Natural killer cell (primary cell): ENCODE results near the gene ADGRV1. TPM values are rescaled to one million over a fixed set of nuclear protein-coding genes. Genes with fewer than 3 reads are reported as not detected.

ENCODE experiments used
- ATAC-seq, 3 donors: fragments of 150-1000 bp in 2 of 3; fragments of 200-7000 bp in 1 of 3; cut with Tn5 transposase; 1 replicate in 1 of 3; 2 replicates in 2 of 3; pipeline ENCODE4 v1.10.0; 2021; ENCODE audit warnings: mild to moderate bottlenecking in 2 of 3, moderate library complexity in 2 of 3
- DNase-seq, 2 donors: peaks; one replicate each; pipeline versions ENCODE4 v3.0.0 to v3.0.0-alpha.2; 2013 to 2021; ENCODE audit warnings: mixed read lengths in 1 of 2
- H3K27ac ChIP-seq: one replicate; pipeline ENCODE4 v1.5.1; 2013; ENCODE audit warnings: mild to moderate bottlenecking, low read length
- H3K27me3 ChIP-seq: one replicate; pipeline ENCODE4 v1.6.1; 2013; ENCODE audit warnings: low read length; ENCODE audit not compliant: control insufficient read depth, insufficient read depth
- H3K36me3 ChIP-seq: one replicate; pipeline ENCODE4 v1.6.1; 2013; ENCODE audit warnings: low read length; ENCODE audit not compliant: control insufficient read depth, insufficient read depth
- H3K4me1 ChIP-seq: one replicate; pipeline ENCODE4 v1.6.1; 2013; ENCODE audit warnings: low read length; ENCODE audit not compliant: control insufficient read depth, insufficient read depth
- H3K4me3 ChIP-seq: one replicate; pipeline ENCODE4 v1.5.1; 2013; ENCODE audit warnings: low read length
- H3K9me3 ChIP-seq: one replicate; pipeline ENCODE4 v1.6.1; 2013; ENCODE audit warnings: low read length; ENCODE audit not compliant: control insufficient read depth, insufficient read depth
- H3K27ac Mint-ChIP-seq, 2 donors: one replicate each; pipeline ENCODE4 v1.8.0; 2022; ENCODE audit warnings: mild to moderate bottlenecking in 2 of 2, mixed read lengths in 2 of 2, moderate library complexity in 1 of 2
- H3K27me3 Mint-ChIP-seq, 2 donors: one replicate each; pipeline ENCODE4 v1.8.0; 2022; ENCODE audit warnings: low read depth in 2 of 2, mixed read lengths in 2 of 2
- H3K36me3 Mint-ChIP-seq: one replicate; pipeline ENCODE4 v1.8.0; 2022; ENCODE audit warnings: mixed read lengths
- H3K4me1 Mint-ChIP-seq, 2 donors: one replicate each; pipeline ENCODE4 v1.8.0; 2022; ENCODE audit warnings: mixed read lengths in 2 of 2
- H3K4me3 Mint-ChIP-seq: one replicate; pipeline ENCODE4 v1.8.0; 2022; ENCODE audit warnings: mild to moderate bottlenecking, moderate library complexity, mixed read lengths
- H3K9me3 Mint-ChIP-seq, 2 donors: one replicate each; pipeline ENCODE4 v1.8.0; 2022; ENCODE audit warnings: mixed read lengths in 2 of 2
- WGBS: methylation state at CpG from one replicate; pipeline ENCODE4 v1.1.7; 2013; ENCODE audit warnings: missing lambda C conversion rate; ENCODE audit not compliant: insufficient coverage; 5-methylcytosine and 5-hydroxymethylcytosine counted together
- intact Hi-C: fragments of 100-400 bp; cut with micrococcal nuclease; formaldehyde crosslinking; loops from one replicate; pipeline ENCODE4 v1.14.2; 2022
- total RNA-seq, 4 donors: library from RNA; stranded (reverse); fragments of 120-200 nt in 1 of 4; gene quantifications; one replicate each; pipeline versions ENCODE4 v1.2.3 to v1.2.4, GENCODE V29; 2013 to 2022
- TF ChIP-seq, protein P1 (sequence below): fragments of 200-600 bp; IDR thresholded peaks from one replicate; pipeline ENCODE4 v1.8.0; 2022; ENCODE audit warnings: antibody characterized with exemption

The ADGRV1 gene
- total RNA-seq, 3 donors from 2014 or later (not counting 1 experiment from before 2014, with no cell fraction given), result 0.50 to 0.71 TPM; not detected in 1

GRCh38 chr5:90994796-90995195 is 436.2 kb downstream of the ADGRV1 start:
- no peak for ATAC-seq
- TF ChIP-seq, protein P1, sequence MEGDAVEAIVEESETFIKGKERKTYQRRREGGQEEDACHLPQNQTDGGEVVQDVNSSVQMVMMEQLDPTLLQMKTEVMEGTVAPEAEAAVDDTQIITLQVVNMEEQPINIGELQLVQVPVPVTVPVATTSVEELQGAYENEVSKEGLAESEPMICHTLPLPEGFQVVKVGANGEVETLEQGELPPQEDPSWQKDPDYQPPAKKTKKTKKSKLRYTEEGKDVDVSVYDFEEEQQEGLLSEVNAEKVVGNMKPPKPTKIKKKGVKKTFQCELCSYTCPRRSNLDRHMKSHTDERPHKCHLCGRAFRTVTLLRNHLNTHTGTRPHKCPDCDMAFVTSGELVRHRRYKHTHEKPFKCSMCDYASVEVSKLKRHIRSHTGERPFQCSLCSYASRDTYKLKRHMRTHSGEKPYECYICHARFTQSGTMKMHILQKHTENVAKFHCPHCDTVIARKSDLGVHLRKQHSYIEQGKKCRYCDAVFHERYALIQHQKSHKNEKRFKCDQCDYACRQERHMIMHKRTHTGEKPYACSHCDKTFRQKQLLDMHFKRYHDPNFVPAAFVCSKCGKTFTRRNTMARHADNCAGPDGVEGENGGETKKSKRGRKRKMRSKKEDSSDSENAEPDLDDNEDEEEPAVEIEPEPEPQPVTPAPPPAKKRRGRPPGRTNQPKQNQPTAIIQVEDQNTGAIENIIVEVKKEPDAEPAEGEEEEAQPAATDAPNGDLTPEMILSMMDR, result no peak
- peaks cover 6% of the 10 kb centered on the region for H3K9me3 ChIP-seq
- Mint-ChIP-seq H3K9me3 (peaks cover 7 to 12% of the 10 kb centered on the region in 2 donors), H3K27ac (no peak overlapping the region), H3K4me1 (no peaks in the 10 kb centered on the region), H3K4me3 (no peak overlapping the region), H3K27me3 (peaks cover 3 to 7% of the 10 kb centered on the region in 2 donors), H3K36me3 (peaks cover 8% of the 10 kb centered on the region)
- intact Hi-C loops, result no loop called here
- no peak overlapping the region for H3K27ac ChIP-seq
- no peaks in the 10 kb centered on the region for H3K27me3 ChIP-seq
- no peaks in the 10 kb centered on the region for H3K4me1 ChIP-seq
- no peak for DNase-seq
- H3K36me3 ChIP-seq, result no peaks in the 10 kb centered on the region
- no peak overlapping the region for H3K4me3 ChIP-seq

DNA sequence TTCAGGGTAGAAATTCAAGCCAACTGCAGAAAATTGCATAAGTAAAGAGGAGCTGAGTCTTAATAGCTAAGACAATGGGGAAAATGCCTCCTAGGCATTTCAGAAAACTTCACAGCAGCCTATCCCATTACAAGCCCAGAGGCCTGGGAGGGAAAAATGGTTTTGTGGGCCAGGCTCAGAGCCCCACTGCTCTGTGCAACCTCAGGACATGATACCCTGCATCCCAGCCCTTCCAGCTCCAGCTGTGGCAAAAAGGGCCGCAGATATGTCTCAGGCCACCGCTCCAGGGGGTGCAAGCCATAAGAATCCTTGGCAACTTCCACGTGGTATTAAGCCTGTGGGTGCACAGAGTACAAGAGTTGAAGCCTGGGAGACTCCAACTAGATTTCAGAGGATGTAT is 437.5 kb downstream of the ADGRV1 start:
- H3K9me3 Mint-ChIP-seq, result peaks cover 7 to 12% of the 10 kb centered on the region in 2 donors
- no peak for DNase-seq
- H3K27ac Mint-ChIP-seq, result no peak overlapping the region
- H3K27me3 ChIP-seq, result no peaks in the 10 kb centered on the region
- TF ChIP-seq, protein P1, result no peak
- intact Hi-C loops, result no loop called here
- H3K36me3 Mint-ChIP-seq, result peaks cover 8% of the 10 kb centered on the region
- no peaks in the 10 kb centered on the region for H3K4me1 ChIP-seq
- H3K4me3 Mint-ChIP-seq, result no peak overlapping the region
- ATAC-seq, result no peak
- H3K9me3 ChIP-seq, result peaks cover 6% of the 10 kb centered on the region
- no peaks in the 10 kb centered on the region for H3K36me3 ChIP-seq
- no peak overlapping the region for H3K4me3 ChIP-seq
- 84% methylated on average over 3 of the region's 3 CpGs for WGBS
- peaks cover 3 to 7% of the 10 kb centered on the region in 2 donors for H3K27me3 Mint-ChIP-seq
- H3K27ac ChIP-seq, result no peak overlapping the region
- H3K4me1 Mint-ChIP-seq, result no peaks in the 10 kb centered on the region

DNA sequence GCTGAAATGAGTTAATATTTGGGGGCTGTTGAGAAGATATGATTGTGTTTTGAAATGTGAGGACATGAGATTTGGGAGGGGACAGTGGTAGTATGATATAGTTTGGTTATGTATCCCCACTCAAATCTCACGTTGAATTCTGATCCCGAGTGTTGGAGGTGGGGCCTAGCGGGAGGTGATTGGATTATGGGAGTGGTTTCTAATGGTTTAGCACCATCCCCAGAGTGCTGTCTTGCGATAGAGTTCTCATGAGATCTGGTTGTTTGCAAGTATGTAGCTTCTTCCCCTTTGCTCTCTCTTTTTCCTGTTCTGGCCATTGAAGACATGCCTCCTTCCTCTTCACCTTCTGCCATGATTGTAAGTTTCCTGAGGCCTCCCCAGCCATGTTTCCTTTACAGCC is 438.5 kb downstream of the ADGRV1 start:
- Histone ChIP-seq H3K27ac (no peak overlapping the region), H3K4me1 (no peaks in the 10 kb centered on the region), H3K9me3 (peaks cover 6% of the 10 kb centered on the region), H3K36me3 (no peaks in the 10 kb centered on the region), H3K4me3 (no peak overlapping the region), H3K27me3 (no peaks in the 10 kb centered on the region)
- Mint-ChIP-seq H3K27me3 (peaks cover 3 to 7% of the 10 kb centered on the region in 2 donors), H3K4me1 (no peaks in the 10 kb centered on the region), H3K27ac (no peak overlapping the region), H3K36me3 (peaks cover 8% of the 10 kb centered on the region), H3K9me3 (peaks cover 7 to 12% of the 10 kb centered on the region in 2 donors), H3K4me3 (no peak overlapping the region)
- DNase-seq (no peak), ATAC-seq (no peak)
- TF ChIP-seq, protein P1, result no peak
- intact Hi-C loops, result no loop called here
- 95% methylated on average over 4 of the region's 4 CpGs for WGBS

- TF ChIP-seq, protein P1, result no peak
- H3K4me3 ChIP-seq, result no peak overlapping the region
- peaks cover 7 to 16% of the 10 kb centered on the region in 2 donors for H3K27me3 Mint-ChIP-seq
- no peaks in the 10 kb centered on the region for H3K27me3 ChIP-seq
- H3K4me1 Mint-ChIP-seq, result no peaks in the 10 kb centered on the region
- no peaks in the 10 kb centered on the region for H3K36me3 Mint-ChIP-seq
- H3K9me3 Mint-ChIP-seq, result peaks cover 3 to 5% of the 10 kb centered on the region in 2 donors
- no peaks in the 10 kb centered on the region for H3K4me1 ChIP-seq
- WGBS, result 88% methylated on average over 1 of the region's 1 CpG
- H3K9me3 ChIP-seq, result peaks cover under 1% of the 10 kb centered on the region
- DNase-seq, result no peak
- no peak overlapping the region for H3K27ac ChIP-seq
- no peak overlapping the region for H3K27ac Mint-ChIP-seq
- H3K36me3 ChIP-seq, result no peaks in the 10 kb centered on the region
- no peak for ATAC-seq
- intact Hi-C loops, result no loop called here
- H3K4me3 Mint-ChIP-seq, result no peak overlapping the region
Measured at GRCh38 chr5:91000743-91001142, 442.1 kb downstream of the ADGRV1 start.
